Kidney epithelial cell (primary cell): Measurements from ENCODE around the gene EPM2A. TPM values are rescaled to one million over a fixed set of nuclear protein-coding genes. Genes with fewer than 3 reads are reported as not detected.

Experiments
- DNase-seq: peaks from one replicate; pipeline ENCODE4 v3.0.0-alpha.2; 2010; ENCODE audit warnings: low read depth
- H3K27me3 ChIP-seq: 2 replicates; pipeline ENCODE4 v1.6.0; 2011; ENCODE audit warnings: low read length; ENCODE audit not compliant: control insufficient read depth, insufficient read depth
- H3K36me3 ChIP-seq: 2 replicates; pipeline ENCODE4 v1.5.1; 2011; ENCODE audit warnings: low read length; ENCODE audit not compliant: control insufficient read depth, insufficient read depth
- H3K4me3 ChIP-seq: 2 replicates; pipeline ENCODE4 v1.5.1; 2011; ENCODE audit warnings: low read depth, mild to moderate bottlenecking, control low read depth, low read length
- total RNA-seq: library from RNA; depleted of rRNA; stranded (reverse); fragments of >200 nt; gene quantifications from 2 replicates; pipeline ENCODE4 v1.2.3, GENCODE V29; 2015
- TF ChIP-seq, protein P1 (sequence below): IDR thresholded peaks from 2 replicates; pipeline ENCODE4 v1.5.1; 2011; ENCODE audit warnings: mild to moderate bottlenecking, moderate library complexity, low read length, control low read depth, inconsistent platforms; ENCODE audit not compliant: insufficient read depth, poor library complexity, severe bottlenecking

EPM2A gene
- total RNA-seq, 1 donor from 2014 or later: 7.3 TPM

DNA sequence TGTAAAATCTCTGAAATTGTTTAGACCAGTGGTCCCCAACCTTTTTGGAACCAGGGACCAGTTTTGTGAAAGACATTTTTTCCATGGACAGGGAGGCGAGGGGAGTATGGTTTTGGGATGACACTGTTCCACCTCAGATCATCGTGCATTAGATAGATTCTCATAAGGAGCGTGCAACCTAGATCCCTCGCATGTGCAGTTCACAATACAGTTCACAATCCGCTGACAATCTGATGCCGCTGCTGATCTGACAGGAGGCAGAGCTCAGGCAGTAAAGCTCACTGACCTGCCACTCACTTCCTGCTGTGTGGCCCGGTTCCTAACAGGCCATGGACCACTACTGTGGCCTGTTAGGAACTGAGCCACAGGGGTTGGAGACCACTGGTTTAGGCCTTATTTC is 115.2 kb downstream of the EPM2A start:
- no peak for DNase-seq
- Histone ChIP-seq H3K36me3 (no peaks in the 10 kb centered on the region), H3K4me3 (no peak overlapping the region), H3K27me3 (no peaks in the 10 kb centered on the region)
- TF ChIP-seq, protein P1, sequence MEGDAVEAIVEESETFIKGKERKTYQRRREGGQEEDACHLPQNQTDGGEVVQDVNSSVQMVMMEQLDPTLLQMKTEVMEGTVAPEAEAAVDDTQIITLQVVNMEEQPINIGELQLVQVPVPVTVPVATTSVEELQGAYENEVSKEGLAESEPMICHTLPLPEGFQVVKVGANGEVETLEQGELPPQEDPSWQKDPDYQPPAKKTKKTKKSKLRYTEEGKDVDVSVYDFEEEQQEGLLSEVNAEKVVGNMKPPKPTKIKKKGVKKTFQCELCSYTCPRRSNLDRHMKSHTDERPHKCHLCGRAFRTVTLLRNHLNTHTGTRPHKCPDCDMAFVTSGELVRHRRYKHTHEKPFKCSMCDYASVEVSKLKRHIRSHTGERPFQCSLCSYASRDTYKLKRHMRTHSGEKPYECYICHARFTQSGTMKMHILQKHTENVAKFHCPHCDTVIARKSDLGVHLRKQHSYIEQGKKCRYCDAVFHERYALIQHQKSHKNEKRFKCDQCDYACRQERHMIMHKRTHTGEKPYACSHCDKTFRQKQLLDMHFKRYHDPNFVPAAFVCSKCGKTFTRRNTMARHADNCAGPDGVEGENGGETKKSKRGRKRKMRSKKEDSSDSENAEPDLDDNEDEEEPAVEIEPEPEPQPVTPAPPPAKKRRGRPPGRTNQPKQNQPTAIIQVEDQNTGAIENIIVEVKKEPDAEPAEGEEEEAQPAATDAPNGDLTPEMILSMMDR: no peak

DNA sequence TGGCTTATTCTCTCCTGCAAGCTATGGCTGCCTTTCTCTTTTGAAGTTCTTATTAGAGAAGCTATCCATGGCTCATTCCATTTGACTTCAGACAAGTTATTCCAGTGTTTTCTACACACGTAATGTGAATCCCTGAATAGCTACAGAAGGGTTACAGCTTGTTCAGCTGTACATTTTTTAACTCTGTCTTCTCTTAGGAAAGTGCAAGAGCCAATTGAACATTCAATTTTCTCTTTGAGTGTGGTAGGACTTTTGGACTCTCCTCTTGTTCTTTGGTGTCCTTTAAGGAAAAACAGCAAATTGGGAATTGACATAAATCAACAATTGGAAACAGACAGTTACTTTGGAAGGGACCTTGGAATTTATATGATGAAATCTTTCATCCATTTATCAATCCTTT is 125.8 kb downstream of the EPM2A start:
- TF ChIP-seq, protein P1: no peak
- DNase-seq: no peak

GRCh38 chr6:145608850-145609249 is 126.5 kb downstream of the EPM2A start:
- Histone ChIP-seq H3K36me3 (no peaks in the 10 kb centered on the region), H3K27me3 (no peaks in the 10 kb centered on the region), H3K4me3 (no peak overlapping the region)
- TF ChIP-seq, protein P1: no peak
- no peak for DNase-seq

More for the DNA sequence above, 125.8 kb downstream of the EPM2A start:
- Histone ChIP-seq H3K4me3 (no peak overlapping the region), H3K27me3 (no peaks in the 10 kb centered on the region), H3K36me3 (no peaks in the 10 kb centered on the region)

DNA sequence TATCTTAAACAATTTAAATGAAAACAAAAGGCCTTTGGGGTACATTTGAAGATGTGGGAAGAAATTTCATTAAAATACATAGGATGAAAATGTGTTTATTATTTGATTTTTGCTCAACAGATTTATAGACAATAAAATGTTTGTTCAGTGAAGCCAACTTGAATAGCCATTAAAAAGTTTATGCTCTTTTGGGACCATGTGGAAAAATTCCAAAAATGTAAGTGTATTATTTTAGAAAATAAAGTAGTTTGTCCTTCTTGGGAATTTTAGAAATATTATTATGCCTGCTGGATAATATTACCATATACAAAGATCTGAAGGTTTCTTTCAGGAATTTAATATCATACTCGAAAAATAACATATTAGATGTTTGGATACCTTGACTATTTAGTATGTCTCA is 131.3 kb downstream of the EPM2A start:
- Histone ChIP-seq H3K27me3 (no peaks in the 10 kb centered on the region), H3K4me3 (no peak overlapping the region), H3K36me3 (no peaks in the 10 kb centered on the region)
- DNase-seq: no peak
- TF ChIP-seq, protein P1: no peak

GRCh38 chr6:145603424-145603833 is 131.9 kb downstream of the EPM2A start:
- no peaks in the 10 kb centered on the region for H3K27me3 ChIP-seq
- H3K36me3 ChIP-seq: no peaks in the 10 kb centered on the region
- H3K4me3 ChIP-seq: no peak overlapping the region
- TF ChIP-seq, protein P1: no peak
- no peak for DNase-seq

DNA sequence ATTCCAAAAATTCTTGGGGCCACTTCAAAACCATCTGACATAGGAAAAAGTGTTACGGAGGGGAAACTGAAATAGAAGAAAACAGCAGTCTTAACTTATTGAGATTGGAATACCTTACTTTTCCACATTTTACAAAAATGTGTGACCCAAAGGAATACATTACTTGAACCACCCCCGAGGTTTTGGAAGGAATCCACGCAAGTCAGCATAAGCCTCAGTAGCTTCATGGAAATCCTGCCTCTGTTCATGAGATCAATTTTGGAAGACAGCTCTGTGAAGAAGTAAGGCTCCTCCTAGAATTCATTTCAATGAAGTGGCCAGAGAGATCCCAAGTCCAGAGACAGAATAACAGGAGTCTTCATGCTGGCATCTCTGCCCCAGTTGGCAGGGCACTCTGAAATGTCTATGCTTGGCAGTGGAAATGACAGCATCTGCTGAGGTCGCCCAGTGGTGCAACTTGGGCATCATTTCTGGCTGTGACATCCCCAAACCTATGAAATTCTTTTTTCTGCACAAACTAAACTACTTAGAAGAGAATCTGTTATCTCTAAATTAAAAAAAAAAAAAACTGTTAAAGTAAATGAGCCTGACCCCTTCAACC is 132.5 kb downstream of the EPM2A start:
- Histone ChIP-seq H3K27me3 (no peaks in the 10 kb centered on the region), H3K36me3 (no peaks in the 10 kb centered on the region), H3K4me3 (no peak overlapping the region)
- DNase-seq: no peak
- TF ChIP-seq, protein P1: no peak
